ENCODE measurements around the gene PSD2.
A peak's percentile ranks its signal among the peaks of the same experiment; 100 is the strongest.

GRCh38 chr5:139796061-139796806 lies 626 bp downstream of the PSD2 start:
- TF ChIP-seq, protein P1, sequence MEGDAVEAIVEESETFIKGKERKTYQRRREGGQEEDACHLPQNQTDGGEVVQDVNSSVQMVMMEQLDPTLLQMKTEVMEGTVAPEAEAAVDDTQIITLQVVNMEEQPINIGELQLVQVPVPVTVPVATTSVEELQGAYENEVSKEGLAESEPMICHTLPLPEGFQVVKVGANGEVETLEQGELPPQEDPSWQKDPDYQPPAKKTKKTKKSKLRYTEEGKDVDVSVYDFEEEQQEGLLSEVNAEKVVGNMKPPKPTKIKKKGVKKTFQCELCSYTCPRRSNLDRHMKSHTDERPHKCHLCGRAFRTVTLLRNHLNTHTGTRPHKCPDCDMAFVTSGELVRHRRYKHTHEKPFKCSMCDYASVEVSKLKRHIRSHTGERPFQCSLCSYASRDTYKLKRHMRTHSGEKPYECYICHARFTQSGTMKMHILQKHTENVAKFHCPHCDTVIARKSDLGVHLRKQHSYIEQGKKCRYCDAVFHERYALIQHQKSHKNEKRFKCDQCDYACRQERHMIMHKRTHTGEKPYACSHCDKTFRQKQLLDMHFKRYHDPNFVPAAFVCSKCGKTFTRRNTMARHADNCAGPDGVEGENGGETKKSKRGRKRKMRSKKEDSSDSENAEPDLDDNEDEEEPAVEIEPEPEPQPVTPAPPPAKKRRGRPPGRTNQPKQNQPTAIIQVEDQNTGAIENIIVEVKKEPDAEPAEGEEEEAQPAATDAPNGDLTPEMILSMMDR (IDR thresholded peaks at IDR 0.05; ENCODE audit: insufficient read depth, low read depth, low read length), result no peak
- peak; percentile 99 for TF ChIP-seq EZH2 (IDR thresholded peaks at IDR 0.05; ENCODE audit: insufficient read depth, low read length)

Measured in astrocyte (in vitro differentiated cells and primary cell).